Sciatic nerve (tissue), 2 donors: ENCODE measurements around the gene IFNL3. TPM values are rescaled to one million over a fixed set of nuclear protein-coding genes. Genes with fewer than 3 reads are reported as not detected.

ENCODE experiments used
- ATAC-seq: fragments of 200-7000 bp; cut with Tn5 transposase; one replicate; pipeline ENCODE4 v1.9.1; 2020; ENCODE audit warnings: mild to moderate bottlenecking, moderate library complexity
- DNase-seq: peaks from one replicate; pipeline ENCODE4 v3.0.0-alpha.2; 2020; ENCODE audit warnings: low spot score
- intact Hi-C: fragments of 100-400 bp; cut with DNase I; formaldehyde crosslinking; loops from one replicate; pipeline ENCODE4 v1.14.2; 2022
- total RNA-seq: library from RNA; stranded (reverse); fragmentation: NEBNext Ultra II Directional; extraction: Animal tissue kit (Norgen Biotek cat#: 25700); gene quantifications from one replicate; pipeline ENCODE4 v1.2.1, GENCODE V29; 2021
- donor health status: DM: no; HTN: no; CAD: no.
- donor health status: DM: no; HTN: no; CAD: no.

IFNL3 gene
- total RNA-seq, 1 donor from 2014 or later: not detected

GRCh38 chr19:39197808-39198207 lies 47.0 kb downstream of the IFNL3 start:
- ATAC-seq (no peak), DNase-seq (no peak)
- intact Hi-C loops: no loop called here

- intact Hi-C loops: no loop called here
- ATAC-seq: no peak
- DNase-seq: no peak
These were observed 47.8 kb downstream of the IFNL3 start, which contains the start of gene NCCRP1 for GRCh38 chr19:39196860-39197562. NCCRP1 (plus strand) TSS chr19:39196964; CDS start chr19:39196983, 19 bp downstream.

GRCh38 chr19:39196320-39196719 lies 48.5 kb downstream of the IFNL3 start:
- ATAC-seq (no peak), DNase-seq (no peak)
- intact Hi-C loops: no loop called here

- no peak for DNase-seq
- ATAC-seq: peak; percentile 25
- intact Hi-C loops: no loop called here
These were observed 49.1 kb downstream of the IFNL3 start for GRCh38 chr19:39195755-39196154.

GRCh38 chr19:39194832-39195542 lies 49.8 kb downstream of the IFNL3 start:
- ATAC-seq: no peak
- DNase-seq: no peak
- intact Hi-C loops: no loop called here

- intact Hi-C loops: no loop called here
- ATAC-seq: peak; percentile 62
- no peak for DNase-seq
These were observed 51.0 kb downstream of the IFNL3 start for GRCh38 chr19:39193803-39194202.

Other genes with a start within 250 kb of the IFNL3 start
- 13.4 TPM for gene FBXO27, start 212.5 kb downstream of the IFNL3 start, total RNA-seq
- gene ACP7, start 160.6 kb downstream of the IFNL3 start, total RNA-seq: 1.6 TPM
- 43.5 TPM for gene PAK4, start 119.2 kb downstream of the IFNL3 start, total RNA-seq
- gene NCCRP1, start 48.0 kb downstream of the IFNL3 start, total RNA-seq: not detected
- not detected for gene SYCN, start 40.7 kb downstream of the IFNL3 start, total RNA-seq
- not detected for gene IFNL4, start 3.9 kb upstream of the IFNL3 start, total RNA-seq
- not detected for gene IFNL2, start 23.4 kb upstream of the IFNL3 start, total RNA-seq
- not detected for gene IFNL1, start 51.4 kb upstream of the IFNL3 start, total RNA-seq
- 1.3 TPM for gene LRFN1, start 75.9 kb upstream of the IFNL3 start, total RNA-seq
- 51.2 TPM for gene GMFG, start 91.0 kb upstream of the IFNL3 start, total RNA-seq
- gene SAMD4B, start 97.4 kb upstream of the IFNL3 start, total RNA-seq: 139 TPM
- gene PAF1, start 146.1 kb upstream of the IFNL3 start, total RNA-seq: 38.7 TPM
- 37.2 TPM for gene MED29, start 146.4 kb upstream of the IFNL3 start, total RNA-seq
- 342 TPM for gene ZFP36, start 161.8 kb upstream of the IFNL3 start, total RNA-seq
- gene PLEKHG2, start 167.7 kb upstream of the IFNL3 start, total RNA-seq: 89.2 TPM
- gene RPS16, start 190.9 kb upstream of the IFNL3 start, total RNA-seq: 1,367 TPM
- 102 TPM for gene SUPT5H, start 200.6 kb upstream of the IFNL3 start, total RNA-seq
- 38.3 TPM for gene TIMM50, start 235.8 kb upstream of the IFNL3 start, total RNA-seq